Stimulated activated CD4-positive, alpha-beta T cell treated with anti-CD3 and anti-CD28 coated beads, Interleukin-1b, Interleukin-23, amount 100 ng/mL, for 48 hours (primary cell): ENCODE results near the gene ILRUN.
A peak's percentile ranks its signal among the peaks of the same experiment; 100 is the strongest.
"Not testable (repeated sequence)": the region's sequence is repeated elsewhere in the genome, so short reads cannot be mapped to it uniquely, and the experiment has no call there.

ENCODE experiments used
- DNase-seq: peaks from one replicate; pipeline ENCODE4 v3.0.0-alpha.2; 2020

Gene ILRUN

DNA sequence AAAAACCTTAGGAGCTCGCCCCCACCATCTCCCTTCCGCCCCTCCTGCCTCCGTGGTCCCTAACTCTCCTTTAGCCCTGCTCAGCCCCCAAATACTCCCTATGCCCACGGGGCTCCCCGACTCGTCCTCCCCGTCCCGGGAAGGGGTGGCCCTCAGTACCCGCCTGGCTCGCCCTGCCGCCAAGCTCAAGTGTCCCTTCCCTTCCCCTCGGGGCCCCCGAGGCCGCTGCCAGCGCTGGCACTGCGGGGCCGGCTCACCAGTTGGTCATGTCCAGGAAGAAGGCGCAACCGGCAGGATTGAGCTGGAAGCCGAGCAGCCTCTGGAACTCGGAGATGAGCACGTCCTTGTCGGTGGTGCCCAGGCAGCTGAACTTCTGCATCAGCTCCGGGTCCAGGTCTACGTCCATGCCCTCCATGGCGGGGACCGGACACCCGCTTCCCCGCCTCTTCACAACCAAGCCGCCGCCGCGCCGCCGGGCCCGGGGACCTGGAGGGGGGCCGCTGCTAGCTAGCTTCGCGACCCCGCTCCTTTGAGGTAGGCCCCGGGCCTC lies 303 bp downstream of the ILRUN start:
- no peak for DNase-seq

DNA sequence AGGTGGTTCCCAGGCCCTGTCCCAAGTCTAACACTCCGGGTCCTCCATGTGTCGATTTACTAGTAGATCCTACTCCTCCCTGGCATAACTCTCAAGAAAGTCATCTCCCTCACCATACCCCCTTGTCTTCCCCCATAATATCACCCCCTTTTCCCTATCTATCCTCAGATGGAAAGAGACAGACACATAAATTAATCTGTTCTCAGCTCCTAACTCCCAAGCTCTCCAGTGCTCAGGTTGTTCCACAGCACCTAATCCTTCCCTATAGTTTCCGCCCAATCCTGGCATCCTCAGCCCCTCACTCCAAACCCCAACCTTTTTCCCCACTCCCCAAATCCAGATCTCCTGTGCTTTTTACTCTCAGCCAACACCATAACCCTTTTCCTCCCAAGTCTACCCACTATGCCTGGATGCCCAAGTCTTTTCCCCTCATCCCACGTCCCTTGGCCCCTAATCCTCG lies 808 bp downstream of the ILRUN start:
- DNase-seq = no peak

DNA sequence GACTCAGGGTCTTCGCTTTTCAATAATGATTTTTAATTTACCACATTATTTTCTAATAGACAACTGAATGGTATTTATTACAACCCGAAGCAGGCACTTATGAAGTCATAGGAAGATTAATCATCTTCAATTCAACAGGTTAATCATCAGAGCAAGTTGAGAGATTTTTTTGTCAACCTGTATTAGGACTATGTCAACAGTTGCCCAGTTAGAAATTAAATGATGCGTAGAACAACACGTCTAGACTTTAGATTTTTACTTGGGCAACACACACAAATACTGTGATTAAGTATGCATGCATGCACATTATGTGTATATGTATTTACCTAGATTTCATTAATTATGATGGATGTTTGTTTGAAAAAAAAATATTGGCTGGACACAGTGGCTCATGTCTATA lies 4.3 kb downstream of the ILRUN start:
- no peak for DNase-seq

DNA sequence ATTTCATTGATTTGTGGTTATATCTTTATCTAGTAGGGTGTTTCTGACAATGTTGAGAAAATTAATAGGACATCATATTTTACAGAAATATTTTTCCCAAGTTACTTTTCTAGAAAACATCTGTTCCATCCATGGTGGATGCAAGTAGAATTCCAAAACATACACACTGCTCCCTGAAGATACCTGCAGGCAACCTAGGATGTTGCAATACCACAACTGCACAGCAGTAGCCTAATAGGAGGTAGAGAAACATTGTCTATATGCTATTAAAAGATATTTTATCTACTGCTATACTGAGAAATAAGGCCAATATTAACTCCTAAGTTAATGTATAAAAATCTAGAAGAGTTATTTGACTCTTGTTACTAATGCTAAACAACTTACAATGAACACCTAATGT lies 6.8 kb downstream of the ILRUN start:
- DNase-seq = no peak

DNA sequence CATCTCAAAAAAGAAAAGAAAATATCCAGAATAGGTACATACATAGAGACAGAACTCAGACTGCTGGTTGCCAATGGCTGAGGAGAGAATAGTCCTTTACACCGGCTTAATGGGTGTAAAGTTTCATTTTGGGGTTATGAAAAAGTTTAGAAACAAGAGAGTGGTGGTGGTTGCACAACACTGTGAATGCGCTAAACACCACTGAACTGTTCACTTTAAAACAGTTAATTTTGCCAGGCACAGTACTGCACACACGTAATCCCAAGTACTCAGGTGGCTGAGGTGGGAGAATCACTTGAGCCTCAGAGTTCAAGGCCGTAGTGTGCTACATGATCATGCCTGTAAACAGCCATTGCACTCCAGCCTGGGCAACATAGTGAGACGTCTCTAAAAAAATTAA lies 7.6 kb downstream of the ILRUN start:
- DNase-seq = no peak

DNA sequence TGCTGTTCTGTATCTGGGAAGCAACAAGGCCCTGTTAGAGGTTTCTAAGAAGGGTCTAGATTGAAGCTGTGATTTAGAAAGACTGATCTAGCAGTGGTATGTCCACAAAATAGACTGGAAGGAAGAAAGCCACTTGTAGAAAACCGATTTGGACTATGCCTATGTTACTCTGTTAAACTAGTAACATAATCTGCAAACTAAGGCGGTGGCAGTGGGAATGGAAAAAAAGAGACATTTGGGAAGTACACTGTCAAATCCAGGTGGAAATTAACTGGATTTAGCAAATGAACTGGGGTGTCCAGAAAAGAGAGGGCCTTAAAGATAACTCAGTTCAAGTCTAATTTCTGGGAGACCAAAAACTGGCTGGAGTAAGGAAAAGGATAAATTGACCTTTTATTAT lies 11.6 kb downstream of the ILRUN start:
- no peak for DNase-seq

DNA sequence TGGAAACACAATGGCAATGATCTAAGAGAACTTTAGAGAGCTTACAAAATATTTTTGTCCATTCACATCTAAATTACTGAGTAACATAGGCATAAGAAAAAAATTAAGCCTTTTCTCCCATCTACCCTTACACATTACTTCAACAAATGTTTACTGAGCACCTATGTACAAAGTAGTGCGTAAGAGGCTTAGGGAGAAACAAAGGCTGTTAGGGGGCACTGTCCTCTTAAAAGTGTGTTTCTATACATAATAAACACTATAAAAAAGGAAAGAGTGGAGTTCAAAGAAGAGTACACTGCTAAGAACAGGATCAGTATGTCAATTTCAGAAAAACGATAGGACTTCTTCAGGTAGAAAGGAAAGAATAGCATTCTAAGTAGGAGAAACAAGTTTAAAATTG lies 12.2 kb downstream of the ILRUN start:
- no peak for DNase-seq

DNA sequence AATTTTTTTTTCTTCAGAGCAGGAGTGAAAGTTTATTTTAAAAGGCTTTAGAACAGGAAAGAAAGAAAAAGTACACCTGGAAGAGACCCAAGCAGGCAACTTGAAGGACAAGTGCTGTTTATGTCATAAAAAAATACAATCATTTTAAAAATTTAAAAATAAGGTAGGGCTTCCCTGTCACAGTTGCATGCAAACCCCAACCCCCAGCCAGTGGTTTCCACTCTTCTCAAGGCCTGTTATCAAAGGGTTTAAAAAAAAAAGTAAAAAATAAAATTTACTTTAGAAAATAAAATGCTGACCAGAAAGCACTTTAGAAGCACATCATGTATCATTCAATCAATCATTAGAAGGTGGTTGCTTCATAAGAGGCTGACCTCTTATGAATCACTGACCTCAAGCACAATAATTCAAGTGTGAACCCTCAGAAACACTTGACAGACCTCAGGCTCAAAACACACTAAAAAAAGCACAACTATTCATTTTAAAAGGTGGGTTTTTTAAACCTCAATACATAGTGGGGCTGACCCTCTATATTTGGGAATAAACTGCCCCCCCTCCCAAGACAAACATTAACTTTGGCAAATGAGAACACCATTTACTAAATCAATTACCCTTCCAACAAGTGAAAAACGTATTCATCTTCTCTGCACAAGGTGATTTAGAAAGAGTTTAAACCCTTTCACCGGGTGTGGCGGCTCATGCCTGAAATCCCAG lies 15.6 kb downstream of the ILRUN start:
- no peak for DNase-seq

DNA sequence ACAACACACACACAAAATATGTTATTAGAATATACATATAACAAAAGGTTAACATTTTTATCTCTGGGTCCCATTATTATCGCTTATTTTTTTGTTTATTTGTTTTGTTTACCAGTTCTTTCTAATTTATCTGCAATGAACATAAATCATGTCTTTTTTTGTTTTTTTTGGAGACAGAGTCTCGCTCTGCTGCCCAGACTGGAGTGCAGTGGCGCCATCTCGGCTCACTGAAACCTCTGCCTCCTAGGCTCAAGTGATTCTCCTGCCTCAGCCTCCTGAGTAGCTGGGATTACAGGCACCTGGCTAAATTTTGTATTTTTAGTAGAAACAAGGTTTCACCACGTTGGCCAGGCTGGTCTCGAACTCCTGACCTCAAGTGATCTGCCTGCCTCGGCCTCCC lies 16.3 kb downstream of the ILRUN start:
- DNase-seq = not testable (repeated sequence)

DNA sequence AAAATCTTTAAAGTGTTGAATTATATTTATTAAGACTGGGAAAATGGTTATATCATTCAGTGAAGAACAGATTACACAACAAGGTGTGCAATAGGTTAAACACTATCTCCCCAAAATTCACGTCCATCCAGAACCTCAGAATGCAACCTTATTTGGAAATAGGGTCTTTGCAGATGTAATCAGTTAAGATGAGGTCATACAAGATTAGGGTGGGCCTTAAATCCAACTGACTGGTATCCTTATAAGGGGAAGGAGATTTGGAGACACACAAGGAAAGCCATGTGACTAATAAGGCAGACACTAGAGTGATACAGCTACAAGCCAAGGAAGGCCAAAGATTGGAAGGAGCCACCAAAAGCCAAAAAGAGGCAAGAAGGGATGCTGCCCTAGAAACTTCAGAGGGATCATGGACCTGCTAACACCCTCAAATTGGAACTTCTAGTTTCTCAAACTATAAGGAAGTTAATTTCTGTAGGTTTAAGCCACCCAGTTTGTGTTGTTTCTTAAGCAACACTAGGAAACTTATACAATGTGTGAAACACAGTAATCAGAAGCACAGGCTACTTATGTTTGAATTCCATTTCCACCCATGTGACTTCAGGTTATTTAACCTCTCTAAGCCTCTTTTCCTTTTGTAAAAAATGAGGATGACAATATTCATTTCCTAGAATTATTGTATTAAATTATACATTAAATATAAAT lies 16.9 kb downstream of the ILRUN start:
- no peak for DNase-seq

DNA sequence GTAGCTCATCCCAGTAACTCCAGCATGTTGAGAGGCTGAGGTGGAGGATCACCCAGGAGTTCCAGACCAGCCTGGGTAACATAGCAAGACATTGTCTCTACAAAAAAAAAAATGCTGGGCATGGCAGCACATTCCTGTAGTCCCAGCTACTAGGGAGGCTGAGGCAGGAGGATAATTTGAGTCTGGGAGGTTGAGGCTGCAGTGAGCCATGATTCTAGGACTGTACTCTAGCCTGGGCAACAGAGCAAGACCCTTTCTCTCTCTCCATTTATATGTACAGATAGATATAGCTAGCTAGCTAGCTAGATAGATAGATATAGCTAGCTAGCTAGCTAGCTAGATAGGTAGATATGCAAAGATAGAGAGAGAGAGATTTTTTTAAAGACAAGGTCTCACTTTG lies 20.4 kb downstream of the ILRUN start:
- no peak for DNase-seq

DNA sequence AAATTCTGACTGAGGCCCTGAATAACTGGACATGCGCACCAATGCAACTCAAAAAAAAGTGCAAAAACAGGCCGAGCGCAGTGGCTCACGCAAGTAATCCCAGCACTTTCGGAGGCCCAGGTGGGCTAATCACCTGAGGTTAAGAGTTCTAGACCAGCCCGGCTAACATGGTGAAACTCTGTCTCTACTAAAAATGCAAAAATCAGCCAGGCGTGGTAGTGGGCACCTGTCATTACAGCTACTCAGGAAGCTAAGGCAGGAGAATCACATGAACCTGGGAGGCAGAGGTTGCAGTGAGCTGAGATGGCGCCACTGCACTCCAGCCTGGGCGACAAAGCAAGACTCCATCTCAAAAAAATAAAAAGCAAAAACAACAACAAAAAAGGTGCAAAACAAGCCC lies 21.6 kb downstream of the ILRUN start:
- DNase-seq = not testable (repeated sequence)

DNA sequence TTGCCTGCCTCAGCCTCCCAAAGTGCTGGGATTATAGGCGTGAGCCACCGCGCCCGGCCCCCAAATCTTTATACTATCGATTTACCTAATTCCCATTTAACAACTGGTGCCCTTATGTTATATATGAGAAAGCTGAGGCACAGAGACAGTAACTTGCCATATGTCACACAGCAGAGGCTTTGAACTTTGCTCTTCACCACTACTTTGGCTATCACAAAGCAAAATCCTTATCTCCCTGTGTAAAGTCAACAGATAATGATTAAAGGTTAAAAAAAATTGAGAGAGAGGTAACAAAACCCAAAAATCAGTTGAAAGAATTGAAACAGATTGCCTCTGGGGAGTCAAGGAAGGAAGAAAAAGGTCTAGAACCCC lies 22.3 kb downstream of the ILRUN start:
- DNase-seq = no peak

DNA sequence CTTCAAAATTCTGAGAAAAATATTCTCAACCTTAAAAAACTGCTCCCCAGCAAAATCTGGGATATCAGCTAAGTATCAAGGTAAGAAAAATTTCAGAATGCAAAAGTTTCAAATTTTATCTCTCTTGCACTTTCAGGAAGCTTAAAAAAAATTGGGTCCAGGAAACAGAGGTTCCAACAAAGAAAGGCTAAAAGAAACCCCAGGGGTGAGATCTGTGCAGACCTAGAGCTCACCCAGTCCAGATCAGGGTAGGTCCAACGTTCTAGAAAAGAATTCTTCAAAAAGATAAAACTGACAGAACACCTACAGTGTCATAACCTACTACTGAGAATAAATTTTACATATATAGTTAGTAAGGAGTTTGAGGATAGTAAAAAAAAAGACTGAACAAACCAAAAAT lies 23.5 kb downstream of the ILRUN start:
- no peak for DNase-seq

DNA sequence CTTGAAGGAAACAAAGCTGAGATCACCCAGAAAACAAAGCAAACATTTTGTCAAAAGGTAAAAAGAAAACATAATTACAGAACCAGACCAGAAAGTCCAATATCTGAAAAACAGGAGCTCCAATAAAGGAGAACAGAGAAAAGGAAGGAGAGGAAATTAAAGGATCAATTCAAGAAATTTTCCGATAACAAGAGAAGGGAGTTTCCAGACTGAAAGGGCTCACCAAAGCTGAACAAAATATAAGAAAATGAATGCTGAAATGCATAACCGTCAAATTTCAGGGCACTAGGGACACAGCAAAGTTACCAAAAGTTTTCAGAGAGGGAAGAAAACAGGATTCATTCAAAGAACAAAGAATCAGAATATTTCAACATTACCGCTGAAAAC lies 23.9 kb downstream of the ILRUN start:
- no peak for DNase-seq

DNA sequence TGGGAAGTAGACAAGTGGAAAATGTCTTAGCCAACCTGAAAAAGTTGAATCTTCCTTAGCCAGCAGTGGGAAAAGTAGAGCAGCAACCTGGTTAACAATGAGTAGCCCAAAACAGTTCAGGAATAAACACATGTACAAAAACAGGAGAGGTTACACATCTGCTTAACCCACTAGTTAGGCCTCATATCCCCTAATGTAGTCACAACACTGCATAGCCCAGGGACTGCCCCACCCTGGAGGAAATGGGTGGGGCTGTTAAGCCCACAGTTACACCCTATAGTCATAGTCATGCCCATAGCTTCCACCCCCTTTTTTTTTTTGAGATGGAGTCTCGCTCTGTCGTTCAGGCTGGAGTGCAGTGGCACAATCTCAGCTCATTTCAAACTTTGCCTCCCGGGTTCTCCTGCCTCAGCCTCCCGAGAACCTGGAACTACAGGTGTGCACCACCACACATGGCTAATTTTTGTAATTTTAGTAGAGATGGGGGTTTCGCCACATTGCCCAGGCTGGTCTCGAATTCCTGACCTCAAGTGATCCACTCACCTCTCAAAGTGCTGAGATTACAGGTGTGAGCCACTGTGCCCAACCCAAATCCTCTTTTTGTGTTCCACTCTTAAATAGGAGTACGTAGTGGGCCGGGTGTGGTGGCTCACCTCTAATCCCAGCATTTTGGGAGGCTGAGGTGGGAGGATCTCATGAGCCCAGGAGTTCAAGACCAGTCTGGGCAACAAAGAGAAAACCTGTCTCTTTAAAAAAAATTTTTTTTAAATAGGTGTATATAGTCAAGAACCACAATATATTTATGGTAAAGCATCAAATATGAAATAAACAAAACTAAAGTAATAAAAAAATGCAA lies 24.5 kb downstream of the ILRUN start:
- peak; percentile 80 for DNase-seq

DNA sequence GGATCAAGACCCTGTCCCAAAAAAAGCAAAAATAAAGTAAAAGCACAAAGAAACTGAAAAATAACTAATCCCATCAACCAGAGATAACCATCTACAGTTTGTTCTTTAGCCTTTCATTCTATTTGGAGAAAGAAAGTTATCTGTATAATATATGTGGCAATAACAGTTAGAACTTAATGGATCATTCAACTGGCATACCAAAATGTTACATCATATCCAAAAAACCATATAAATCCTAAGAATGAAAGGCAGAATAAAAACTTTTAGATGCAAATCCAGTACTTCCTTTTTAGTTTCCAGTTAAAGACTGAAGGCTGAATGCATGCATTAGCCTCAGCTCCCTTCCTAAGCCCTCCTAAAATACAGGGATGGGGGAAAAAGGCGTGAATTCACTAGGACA lies 25.2 kb downstream of the ILRUN start:
- DNase-seq = no peak

DNA sequence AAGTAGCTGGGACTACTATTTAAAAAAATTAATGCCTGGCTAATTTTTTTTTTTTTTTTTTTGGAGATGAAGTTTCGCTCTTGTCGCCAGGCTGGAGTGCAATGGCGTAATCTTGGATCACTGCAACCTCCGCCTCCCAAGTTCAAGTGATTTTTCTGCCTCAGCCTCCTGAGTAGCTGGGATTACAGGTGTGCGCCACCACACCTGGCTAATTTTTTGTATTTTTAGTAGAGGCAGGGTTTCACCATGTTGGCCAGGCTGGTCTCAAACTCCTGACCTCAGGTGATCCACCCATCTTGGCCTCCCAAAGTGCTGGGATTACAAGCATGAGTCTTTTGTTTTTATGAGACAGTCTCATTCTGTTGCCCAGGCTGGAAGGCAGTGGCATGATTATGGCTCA lies 27.8 kb downstream of the ILRUN start:
- not testable (repeated sequence) for DNase-seq

DNA sequence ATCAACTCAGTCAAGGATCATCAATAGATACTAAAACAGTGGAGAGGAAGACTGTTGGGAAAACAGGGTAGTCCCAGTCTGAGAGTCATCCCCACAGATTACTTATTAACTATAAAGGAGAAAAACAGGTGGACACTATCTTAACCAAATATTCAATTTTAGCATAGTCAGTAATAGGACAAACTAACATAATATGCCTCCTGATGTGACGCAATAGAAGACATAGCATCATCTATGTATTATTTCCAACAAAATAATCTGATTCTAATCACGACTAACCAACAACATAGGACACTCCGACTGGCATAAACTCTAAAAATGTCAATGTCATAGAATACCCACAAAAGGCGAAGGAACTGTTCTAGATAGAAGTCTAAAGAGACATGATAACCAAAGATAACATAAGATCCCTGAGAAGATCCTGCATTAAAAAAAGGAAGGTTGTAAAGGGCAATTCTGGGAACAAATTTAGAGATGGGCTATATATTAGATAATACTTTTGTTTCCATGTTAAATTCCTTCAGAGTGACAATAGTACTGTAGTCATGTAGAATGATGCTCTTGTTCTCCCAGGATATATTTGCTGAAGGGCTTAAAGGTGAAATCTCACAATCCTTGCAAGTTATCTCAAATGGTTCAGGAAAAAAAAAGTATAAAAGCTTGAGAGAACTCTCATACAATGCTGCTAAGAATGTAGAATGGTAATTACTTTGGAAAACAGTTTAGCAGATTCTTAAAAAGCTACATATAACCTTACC lies 28.9 kb downstream of the ILRUN start:
- DNase-seq = no peak

DNA sequence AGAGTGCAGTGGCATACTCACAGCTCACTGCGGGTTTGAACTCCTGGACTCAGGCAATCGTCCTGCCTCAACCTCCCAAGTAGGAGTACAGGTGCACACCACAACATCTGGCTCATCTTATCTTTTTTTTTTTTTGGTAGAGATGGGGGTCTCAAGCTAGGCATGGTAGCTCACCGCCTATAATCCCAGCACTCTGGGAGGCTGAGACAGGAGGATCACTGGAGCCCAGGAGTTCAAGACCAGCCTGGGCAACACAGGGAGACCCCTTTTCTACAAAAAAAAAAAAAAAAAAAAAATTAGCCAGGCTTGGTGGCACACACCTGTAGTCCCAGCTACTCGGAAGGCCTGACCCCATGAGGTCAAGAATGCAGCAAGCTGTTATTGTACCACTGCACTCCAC lies 31.5 kb downstream of the ILRUN start:
- DNase-seq = no peak

DNA sequence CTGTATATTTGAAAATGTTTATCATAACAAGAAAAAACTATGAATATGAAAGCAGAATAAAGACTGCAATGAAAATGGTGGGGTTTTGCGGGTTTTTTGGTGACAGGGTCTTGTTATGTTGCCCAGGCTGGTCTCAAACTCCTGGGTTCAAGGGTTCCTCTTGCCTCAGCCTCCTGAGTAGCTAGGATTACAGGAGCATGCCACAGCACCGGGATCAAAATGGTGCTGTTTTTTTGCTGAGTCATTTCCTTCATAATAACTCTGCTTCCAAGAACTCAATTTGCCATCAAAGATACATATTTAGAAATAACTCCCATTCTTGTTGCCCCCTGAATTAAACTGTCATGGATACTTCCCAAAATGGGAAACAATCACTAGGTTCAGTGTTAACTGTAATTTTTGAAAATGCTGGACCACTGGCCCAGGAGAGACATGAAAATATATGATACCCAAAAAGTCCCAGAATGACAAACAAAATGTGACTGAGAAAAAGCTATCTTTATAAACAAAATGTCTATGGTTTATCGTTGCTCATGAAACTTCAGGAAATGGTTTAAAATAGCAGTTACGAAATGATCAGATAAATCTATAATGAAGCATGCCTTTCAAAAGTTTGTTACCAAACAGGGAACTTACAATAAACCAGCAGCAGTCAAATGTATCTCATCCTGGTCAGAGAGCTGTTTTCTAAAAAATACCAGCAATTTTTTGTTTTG lies 32.2 kb downstream of the ILRUN start:
- DNase-seq = no peak

DNA sequence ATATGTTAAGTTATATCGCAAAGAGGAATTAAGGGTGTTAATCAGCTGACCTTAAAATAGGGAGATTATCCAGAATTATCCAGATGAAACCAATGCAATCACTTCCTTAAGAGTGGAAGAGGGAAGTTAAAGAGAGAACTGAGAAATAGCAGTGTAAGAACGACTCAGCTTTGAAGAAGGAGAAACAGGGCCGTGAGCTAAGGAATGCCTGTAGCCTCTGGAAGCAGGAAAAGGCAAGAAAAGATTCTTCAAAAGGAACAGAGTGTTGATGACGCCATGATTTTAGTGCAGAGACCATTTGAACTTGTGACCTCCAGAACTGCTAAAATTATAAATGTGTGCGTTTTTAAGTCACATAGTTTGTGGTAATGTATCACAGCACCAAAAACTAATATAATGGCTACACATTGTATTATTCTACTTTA lies 32.7 kb downstream of the ILRUN start:
- no peak for DNase-seq
